Measurements from ENCODE around the gene SLC13A3. TPM values are rescaled to one million over a fixed set of nuclear protein-coding genes. Genes with fewer than 3 reads are reported as not detected.

SLC13A3 gene
- total RNA-seq, 3 donors from 2014 or later = 0.27 to 0.54 TPM; not detected in 1

Other genes starting within 250 kb of the SLC13A3 start
- gene ELMO2, start 244.8 kb downstream of the SLC13A3 start, total RNA-seq = 10 to 100 TPM; 21.2 to 46.6 (median 27.1) TPM
- 1 to 10 TPM; 1.2 to 4.5 (median 2.7) TPM for gene ZNF334, start 137.9 kb downstream of the SLC13A3 start, total RNA-seq
- gene OCSTAMP, start 100.8 kb downstream of the SLC13A3 start, total RNA-seq = not detected
- gene TP53RK, start 38.0 kb upstream of the SLC13A3 start, total RNA-seq = 10 to 100 TPM in 1 of 3 donors, 1 to 10 TPM in 2; 7.8 to 10.4 (median 8.2) TPM
- 10 to 100 TPM; 13.4 to 37.5 (median 26.3) TPM for gene SLC2A10, start 58.2 kb upstream of the SLC13A3 start, total RNA-seq
- gene EYA2, start 243.4 kb upstream of the SLC13A3 start, total RNA-seq = 10 to 100 TPM; 14.3 to 22.3 (median 19.5) TPM

Measured in mucosa of descending colon (tissue), 3 donors.